ENCODE results near the gene PEX7.
"Not testable (repeated sequence)": the region's sequence is repeated elsewhere in the genome, so short reads cannot be mapped to it uniquely, and the experiment has no call there.

Gene PEX7

DNA sequence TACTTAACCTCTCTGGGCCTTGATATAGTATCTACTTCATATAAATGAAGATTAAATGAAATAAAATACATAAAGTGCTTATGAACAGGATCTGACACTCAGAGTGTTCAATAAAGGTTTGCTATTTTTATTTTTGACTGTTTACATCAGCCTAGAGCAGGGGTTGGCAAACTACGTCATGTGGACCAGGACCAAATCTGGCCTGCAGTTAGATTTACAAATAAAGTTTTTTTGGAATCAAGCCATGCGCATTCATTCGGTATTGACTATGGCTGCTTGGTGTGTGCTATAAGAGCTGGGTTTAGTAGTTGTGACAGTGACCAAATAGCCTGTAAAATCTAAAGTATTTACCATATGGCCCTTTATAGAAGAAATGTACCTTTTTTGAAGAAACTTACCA, 20.8 kb downstream of the PEX7 start:
- DNase-seq = no peak

DNA sequence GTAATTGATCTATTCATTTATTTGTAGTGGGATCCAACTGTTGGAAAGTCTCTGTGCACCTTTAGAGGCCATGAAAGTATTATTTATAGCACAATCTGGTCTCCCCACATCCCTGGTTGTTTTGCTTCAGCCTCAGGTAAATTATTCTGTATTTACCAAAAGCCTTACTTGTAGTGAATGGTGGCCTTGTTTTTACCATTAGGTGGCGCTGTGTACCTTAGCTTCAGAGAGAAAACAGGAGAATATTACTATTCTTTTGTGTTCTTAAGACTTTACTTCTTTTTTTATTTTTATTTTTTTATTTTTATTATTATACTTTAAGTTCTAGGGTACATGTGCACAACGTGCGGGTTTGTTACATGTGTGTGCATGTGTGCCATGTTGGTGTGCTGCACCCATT, 23.7 kb downstream of the PEX7 start:
- DNase-seq = peak; percentile 55 to 58

DNA sequence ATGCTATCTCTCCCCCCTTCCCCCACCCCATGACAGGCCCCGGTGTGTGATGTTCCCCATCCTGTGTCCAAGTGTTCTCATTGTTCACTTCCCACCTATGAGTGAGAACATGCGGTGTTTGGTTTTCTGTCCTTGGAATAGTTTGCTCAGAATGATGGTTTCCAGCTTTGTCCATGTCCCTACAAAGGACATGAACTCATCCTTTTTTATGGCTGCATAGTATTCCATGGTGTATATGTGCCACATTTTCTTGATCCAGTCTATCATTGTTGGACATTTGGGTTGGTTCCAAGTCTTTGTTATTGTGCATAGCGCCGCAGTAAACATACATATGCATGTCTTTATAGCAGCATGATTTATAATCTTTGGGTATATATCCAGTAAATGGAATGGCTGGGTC, 24.1 kb downstream of the PEX7 start:
- DNase-seq = not testable (repeated sequence)

DNA sequence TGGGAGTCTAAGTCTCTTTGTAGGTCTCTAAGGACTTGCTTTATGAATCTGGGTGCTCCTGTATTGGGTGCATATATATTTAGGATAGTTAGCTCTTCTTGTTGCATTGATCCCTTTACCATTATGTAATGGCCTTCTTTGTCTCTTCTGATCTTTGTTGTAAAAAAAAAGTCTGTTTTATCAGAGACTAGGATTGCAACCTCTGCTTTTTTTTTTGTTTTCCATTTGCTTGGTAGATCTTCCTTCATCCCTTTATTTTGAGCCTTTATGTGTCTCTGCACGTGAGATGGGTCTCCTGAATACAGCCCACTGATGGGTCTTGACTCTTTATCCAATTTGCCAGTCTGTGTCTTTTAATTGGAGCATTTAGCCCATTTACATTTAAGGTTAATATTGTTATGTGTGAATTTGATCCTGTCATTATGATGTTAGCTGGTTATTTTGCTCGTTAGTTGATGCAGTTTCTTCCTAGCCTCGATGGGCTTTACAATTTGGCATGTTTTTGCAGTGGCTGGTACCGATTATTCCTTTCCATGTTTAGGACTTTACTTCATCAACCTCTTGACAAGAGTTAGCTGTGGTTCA, 27.7 kb downstream of the PEX7 start:
- DNase-seq = not testable (repeated sequence)

DNA sequence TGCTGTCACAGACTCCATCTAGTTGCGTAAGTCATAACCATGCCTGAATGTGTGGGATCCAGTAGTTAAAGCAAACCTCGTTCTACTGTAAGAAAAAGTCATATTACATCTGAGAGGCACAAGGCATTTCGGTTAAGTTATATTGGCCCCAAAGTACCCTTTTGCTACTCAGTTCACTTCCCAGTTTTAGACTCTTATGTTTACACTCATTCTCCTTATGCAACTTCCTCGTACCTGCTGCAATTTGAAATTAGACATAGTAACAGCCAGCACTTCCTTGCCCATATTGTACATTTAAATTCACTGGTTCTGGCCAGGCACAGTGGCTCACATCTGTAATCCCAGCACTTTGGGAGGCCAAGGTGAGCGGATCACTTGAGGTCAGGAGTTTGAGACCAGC, 37.0 kb downstream of the PEX7 start:
- peak; percentile 54 to 72 for DNase-seq

DNA sequence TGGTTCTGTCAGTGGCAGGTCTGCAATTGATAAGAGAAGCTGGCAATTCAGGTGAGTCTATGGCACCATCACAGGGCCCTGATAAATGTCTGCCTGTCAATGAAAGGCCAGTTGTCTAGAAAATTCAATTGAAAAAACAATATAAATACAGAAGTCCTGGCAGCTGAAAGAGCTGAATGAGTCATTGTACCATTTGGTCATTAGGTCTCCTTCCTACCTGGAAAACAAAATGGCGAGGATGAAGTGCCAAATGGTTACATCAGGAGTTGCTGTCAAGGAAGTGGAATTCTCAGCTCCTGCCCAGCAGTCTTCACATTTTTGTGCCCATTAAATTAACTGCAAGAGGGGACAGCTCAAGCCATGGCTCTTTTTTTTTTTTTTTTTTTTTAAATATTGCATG, 37.7 kb downstream of the PEX7 start:
- no peak for DNase-seq

DNA sequence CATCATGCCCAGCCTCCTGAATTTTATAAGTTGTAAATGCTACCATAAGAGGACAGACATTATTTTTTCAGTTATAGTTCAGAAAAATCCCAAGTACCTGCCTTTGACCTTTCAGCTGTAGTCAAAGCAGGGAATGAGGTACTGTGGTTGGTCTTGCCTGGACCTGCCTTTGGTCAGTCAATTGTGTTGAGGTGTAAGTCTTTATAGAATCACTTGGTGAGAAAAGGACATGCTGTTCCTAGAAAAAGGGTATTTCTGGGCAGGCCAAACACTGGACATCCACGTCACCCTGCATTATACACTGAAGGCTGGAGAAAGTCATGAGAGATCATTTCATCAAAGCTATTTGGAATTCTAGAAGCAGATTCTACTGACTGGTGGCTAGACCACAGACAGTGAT, 40.3 kb downstream of the PEX7 start:
- DNase-seq = no peak

DNA sequence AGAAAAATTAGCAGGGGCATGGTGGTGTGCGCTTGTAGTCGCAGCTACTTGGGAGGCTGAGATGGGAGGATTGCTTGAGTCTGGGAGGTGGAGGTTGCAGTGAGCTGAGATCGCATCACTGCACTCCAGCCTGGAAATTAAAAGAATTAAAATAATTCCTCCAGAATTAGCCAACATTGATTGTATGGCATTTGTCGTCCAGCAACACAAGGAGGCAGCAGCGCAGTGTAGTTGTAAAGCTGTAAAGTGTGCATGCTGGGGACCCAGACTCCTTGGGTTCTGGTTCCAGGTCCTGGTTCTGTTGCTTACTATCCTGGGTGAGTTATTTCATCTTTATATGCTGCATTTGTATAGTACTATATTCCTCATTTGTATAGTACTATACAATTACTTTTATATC, 41.4 kb downstream of the PEX7 start:
- DNase-seq = no peak

DNA sequence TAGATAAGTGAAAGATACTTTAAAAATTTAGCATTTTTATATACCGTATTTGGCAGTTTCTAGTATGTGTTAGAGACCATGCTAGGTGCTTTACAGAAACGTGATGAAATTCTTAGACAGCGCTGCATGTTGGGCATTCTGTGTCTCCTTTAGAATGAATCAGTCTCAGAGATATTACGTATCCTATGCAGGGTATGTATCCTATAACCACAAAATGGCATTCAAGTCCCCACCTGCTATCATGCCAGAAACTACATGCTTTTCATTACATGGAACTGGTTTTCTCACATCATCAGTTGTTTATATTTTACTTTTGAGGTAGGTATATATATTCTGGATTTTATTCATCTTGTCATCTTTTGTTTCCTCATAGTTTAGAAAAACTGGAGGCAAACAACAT, 42.3 kb downstream of the PEX7 start:
- DNase-seq = no peak

DNA sequence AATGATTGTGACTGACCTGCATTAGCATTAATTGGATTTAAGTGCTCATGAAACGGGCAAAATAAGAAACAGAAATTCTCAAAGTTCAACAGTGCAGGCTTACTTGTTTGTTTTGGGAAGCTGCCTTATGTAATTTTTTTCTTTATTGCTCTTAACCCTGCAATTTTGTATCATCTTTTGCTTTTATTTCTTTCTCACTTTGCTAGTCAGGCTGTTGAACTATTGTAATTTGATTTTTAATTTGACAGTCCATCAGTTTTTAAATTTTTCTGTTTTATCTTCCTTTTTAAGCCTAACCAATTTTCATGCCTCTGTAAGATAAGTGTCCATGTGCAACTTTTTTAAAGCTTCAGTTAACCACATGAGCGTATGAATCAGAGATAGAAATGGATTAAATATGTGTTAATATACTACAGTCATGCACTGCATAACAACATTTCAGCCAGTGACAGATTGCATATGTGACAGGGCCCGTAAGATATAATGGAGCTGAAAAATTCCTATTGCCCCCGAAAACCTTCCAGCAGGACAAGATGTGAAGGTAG, 44.6 kb downstream of the PEX7 start:
- no peak for DNase-seq

DNA sequence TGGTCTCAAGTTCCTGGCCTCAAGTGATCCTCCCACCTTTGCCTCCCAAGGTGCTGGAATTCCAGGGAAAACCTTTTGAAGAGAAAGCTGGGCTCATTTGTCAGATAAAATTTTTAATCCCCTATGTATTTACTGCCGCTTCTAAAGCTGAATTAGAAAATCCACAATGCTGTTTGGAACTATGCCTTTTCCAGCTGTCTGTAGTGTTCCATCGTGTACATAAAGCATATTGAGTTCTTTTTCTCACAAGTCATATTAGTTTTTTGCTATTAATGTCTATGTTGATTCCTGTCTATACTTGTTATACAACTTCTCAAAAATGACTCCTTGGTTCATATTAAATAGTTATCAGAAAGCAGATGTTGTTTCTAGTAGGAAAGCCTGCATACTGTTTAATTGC, 47.1 kb downstream of the PEX7 start:
- DNase-seq = no peak

DNA sequence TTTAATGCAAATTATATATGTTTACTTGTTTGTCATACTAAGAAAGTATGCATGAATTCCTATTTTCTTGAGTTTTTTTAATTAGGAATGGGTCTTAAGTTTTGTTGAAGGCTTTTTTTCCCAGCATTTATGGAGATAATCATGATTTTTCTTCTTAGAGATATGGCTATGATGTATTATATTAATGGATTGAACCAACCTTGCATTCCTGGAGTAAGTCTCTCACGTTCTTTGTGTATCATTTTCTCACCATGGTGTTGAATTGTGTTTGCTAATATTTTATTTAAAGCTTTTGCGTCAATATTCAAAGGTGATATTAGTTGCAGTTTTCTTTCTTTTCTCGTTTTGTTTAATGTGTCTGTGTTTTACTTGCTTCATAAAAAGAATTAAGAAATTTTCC, 51.4 kb downstream of the PEX7 start:
- no peak for DNase-seq

DNA sequence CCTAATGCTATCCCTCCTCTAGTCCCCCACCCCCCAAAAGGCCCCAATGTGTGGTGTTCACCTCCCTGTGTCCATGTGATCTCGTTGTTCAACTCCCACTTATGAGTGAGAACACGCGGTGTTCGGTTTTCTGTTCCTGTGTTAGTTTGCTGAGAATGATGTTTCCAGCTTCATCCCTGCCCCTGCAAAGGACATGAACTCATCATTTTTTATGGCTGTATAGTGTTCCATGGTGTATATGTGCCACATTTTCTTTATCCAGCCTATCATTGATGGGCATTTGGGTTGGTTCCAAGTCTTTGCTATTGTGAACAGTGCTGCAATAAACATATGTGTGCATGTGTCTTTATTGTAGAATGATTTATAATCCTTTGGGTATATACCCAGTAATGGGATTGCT, 54.1 kb downstream of the PEX7 start:
- DNase-seq = not testable (repeated sequence)

DNA sequence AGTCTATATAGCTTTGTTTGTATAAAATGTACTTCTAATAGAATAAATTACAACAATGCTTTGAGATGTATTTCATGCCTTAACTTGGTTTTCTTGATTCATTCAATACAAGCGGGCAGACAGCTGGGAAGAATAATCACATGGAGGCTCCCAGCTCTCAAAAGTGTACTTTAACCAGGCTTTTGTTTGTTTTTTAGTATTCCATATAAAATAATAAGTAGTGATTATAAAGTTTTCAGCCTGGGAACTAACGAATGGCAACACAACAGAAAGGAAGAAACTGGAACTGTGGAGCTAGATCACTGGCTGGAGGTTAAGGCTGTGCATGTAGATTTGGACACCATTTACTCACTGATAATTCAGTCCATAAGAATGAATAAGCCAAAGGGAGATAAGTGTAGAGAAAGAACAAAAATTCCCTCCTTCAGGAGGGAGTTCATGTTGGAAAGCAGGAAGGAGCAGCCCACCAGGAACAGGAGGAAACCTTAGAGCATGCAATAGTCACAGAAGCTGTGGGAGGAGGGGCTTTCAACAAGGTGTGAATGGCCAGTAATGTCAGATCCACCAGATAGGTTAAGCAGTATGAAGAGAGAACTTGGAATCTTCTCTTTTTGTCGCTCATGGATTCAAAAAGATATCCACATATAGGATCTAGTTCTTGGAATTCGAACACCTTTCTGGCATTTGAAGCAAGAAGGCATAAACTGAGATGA, 58.5 kb downstream of the PEX7 start:
- DNase-seq = no peak

DNA sequence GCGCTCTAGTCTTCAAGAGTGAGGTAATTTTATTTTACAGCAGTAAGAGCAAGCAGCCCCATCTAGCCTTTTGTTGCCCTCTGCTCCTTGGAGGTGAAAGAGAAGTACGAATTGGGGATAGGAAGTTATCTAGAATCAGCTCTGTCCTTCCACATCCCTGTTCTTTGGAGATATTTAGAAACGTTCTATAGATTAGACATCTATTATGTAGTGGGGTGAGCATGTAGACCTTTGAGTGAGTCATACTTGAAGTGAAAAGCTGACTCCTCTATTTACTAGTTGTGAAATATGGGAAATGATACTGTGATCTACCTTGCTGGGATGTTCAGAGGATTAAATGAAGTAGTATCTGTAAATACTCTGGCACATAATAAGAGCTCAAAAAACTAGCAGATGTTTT, 63.7 kb downstream of the PEX7 start:
- no peak for DNase-seq

DNA sequence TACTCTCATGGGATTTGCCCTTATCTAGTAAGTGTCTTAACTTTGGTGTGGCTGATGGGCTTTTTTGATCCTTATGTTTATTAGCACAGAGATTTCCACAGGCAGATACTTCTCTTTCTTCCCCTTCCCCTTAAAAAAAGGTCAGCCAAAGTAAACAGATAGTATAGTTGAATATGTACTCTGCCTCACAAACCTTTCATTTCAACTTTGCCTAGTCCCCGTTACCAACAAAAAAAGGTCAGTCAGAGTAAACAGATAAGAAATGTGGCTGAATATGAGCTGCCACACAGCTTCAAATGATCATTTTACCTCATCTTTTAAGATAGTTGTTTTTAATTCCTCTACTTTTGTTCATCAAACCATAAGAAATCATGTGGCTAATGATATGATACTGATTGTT, 65.6 kb downstream of the PEX7 start:
- DNase-seq = no peak

DNA sequence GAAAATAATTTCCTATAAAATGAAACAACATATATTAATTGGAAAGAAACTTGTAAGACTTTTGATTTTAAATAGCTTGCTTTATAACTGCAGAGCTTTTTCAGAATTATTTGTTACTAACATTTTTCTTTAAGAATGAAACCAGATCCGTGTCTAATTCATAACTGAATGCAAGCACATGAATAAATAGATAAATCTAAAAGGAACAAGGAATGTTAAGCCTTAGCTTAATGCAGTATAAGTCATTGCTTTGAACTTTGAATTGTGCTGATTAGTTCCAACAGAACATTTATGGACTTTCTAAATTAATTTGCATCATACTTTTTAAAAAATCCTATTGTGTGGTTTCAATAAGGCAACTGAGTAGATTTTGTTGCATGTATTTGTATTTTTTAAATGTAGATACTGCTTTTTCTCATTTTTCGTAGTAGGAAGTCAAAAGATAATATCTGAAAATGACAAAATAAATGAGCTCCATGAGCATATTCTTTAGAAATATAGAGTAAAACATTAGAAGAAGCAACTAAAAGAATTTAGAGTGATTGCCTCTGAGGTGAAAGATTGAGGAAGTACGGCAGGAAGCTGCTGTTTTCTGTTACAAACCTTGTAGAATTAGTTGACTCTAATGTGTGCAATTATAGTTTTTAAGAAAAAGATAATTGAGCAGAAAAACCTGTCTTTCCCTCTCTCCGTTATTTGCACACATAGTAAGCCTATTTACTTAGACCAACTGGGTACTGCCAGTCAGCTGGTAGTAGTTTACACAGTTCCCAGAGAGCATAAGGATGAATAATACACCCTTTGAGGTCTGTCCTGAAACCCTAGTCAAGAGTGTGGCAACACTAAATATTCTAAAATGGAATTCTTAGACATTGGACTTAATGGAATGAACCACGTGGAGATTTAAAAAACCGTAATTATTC, 67.1 kb downstream of the PEX7 start:
- peak in 1 of 2 donors; percentile 7 for DNase-seq

DNA sequence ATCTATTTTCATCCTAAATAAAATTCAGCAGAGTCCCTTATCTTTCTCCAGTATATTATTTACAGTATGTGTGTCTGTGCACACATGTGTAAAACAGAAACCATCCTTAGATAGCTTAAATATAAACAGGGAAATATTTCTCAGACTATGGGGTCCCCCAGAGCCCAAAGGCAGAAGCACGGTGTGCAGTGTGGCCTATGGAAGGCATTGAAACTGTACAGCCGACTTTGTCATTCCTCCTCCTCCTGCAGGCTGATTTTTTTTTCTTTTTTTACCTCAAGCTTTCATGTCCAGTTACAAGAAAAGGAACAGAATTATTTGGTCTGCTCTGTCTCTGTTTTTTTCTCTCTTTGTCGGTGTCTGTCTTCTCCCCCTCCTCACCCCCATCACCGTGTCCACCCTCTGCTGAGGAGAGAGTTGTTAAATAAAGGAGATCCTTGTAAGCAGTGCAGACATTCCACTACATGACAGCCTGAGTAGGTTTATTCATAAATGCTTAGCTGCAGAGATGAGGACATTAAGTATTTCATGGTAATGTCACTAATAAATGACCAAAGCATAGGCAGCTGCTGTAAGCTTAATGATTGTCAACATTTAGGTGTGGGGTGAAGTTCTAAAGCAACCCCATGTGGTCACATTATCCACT, 67.9 kb downstream of the PEX7 start:
- no peak for DNase-seq

DNA sequence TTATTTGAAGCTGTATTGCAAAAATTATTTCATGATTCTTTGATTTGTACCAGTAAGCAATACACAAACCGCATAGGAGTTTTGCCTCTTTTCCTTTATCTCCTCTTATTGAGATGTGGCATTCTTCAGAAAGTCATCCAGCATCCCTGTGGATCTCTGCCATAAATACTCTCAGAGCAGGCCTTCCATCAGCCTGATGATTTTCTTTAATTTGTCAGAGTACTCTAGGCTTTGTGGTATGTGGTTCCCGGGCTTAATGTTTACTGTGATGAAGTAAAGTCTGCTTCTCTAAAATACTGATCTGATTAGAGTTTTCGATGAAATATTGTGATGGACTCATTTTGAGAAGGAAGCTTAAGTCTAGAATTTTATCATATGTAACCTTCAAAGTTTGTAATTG, 68.6 kb downstream of the PEX7 start:
- DNase-seq = no peak

DNA sequence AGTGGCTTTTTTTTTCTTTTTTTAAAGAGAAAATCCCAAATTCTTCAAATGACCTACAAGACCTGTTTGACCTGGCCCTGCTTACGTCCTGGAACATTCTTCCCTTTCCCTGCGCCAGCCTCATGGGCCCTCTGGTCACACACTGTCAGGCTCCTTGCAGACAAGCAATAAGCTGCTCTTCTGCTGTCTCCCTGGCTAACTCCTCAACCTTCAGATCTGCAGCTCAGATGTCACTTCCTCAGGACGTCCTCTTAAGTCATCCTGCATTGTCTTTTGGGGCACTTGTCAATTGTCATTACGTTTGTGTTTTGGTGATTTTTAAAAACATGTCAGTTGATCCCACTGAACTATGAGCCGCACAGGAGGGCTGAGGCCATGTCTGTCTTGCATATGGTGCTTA, 70.8 kb downstream of the PEX7 start:
- DNase-seq = no peak

DNA sequence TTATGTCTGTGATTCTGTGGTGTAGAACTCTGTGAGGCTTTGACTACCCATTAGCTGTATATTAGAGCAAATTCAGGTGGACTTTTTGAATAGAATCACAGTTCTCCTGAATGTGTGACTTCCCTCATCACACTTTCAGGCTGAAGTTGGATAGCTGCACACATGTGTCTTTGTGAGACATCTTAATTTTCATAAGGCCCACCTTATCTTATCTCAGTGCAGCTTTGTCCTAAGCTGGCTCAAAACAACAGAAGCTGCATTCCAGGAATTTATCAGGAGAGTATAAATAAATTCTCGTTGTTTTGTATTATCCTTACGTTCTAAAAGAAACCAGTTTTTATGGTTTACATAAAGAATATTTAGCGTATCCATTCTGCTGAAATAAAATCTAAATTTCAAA, 73.5 kb downstream of the PEX7 start:
- no peak for DNase-seq

DNA sequence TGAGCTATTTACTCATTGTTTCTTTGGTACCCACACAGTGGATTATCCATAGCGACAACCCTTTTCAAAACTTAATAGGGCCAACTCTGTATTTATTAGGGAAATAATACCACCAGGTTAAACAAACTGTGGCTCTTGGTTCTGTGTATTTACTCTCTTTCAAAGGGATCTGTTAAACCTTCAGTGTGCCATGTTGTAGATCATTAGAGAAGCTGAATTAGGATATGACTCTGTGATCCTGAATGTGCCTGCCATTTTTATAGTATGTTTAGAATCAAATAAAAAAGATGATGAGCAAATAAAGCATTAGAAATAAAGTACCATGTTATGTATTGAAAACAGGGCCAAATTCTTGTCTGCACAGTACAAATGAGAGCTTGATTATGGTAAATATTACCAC, 74.7 kb downstream of the PEX7 start:
- no peak for DNase-seq

DNA sequence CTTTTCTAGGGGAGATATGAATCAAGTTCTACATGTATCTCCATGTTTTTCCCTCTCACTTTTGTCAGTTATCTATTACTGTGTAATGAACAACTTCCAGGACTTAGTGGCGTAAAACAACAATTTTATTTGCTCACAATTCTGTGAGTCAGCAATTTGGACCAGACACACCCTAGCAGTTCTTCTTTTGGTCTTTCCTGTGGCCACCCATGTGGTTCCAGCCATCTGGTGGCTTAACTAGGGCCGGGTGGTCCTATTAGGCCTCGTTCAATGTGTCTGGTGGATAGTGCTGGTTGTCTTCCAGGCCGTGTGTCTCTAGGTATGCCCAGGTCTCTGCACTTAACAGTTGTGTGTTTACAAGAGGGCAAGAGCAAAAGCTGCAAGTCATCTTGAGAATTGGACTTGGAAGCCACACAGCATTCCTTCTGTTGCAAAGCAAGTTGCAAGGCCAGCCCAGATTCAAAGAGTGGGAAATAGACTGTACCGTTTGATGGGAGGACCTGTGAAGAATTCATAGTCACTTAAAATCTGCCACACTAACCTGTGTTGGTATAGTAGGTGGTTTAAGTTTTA, 78.9 kb downstream of the PEX7 start:
- no peak for DNase-seq
